Neutrophil (primary cell): ENCODE data around the gene OSBPL1A.

Experiments
- H3K27ac ChIP-seq: fragments of 200-600 bp; sonication (generic); 2 replicates; pipeline ENCODE4 v1.5.1; 2016; ENCODE audit warnings: mild to moderate bottlenecking, moderate library complexity
- H3K27me3 ChIP-seq: fragments of 200-600 bp; sonication (generic); 2 replicates; pipeline ENCODE4 v1.6.0; 2016; ENCODE audit warnings: mild to moderate bottlenecking
- H3K36me3 ChIP-seq: fragments of 200-600 bp; sonication (generic); 2 replicates; pipeline ENCODE4 v1.5.1; 2017
- H3K4me1 ChIP-seq, 2 experiments: fragments of 200-600 bp in 1 of 2; sonication (generic) in 1 of 2; 1 replicate in 1 of 2; 2 replicates in 1 of 2; pipeline versions ENCODE4 v1.5.1 to v1.6.1; 2013 to 2016; ENCODE audit warnings: low read depth in 1 of 2, low read length in 1 of 2, mild to moderate bottlenecking in 1 of 2, moderate library complexity in 1 of 2; ENCODE audit not compliant: control insufficient read depth in 1 of 2, insufficient read depth in 1 of 2
- H3K4me3 ChIP-seq, 2 experiments: fragments of 200-600 bp in 1 of 2; sonication (generic) in 1 of 2; 1 replicate in 1 of 2; 2 replicates in 1 of 2; pipeline ENCODE4 v1.5.1; 2013 to 2016; ENCODE audit warnings: low read depth in 1 of 2, low read length in 1 of 2, mild to moderate bottlenecking in 1 of 2, moderate library complexity in 1 of 2
- H3K9me3 ChIP-seq: fragments of 200-600 bp; sonication (generic); 2 replicates; pipeline ENCODE4 v1.5.1; 2016
- CTCF ChIP-seq: fragments of 200-600 bp; sonication (generic); IDR thresholded peaks from 2 replicates; pipeline ENCODE4 v1.5.1; 2016; ENCODE audit warnings: antibody characterized with exemption

Gene OSBPL1A

GRCh38 chr18:24273596-24273995 is 124.0 kb downstream of the OSBPL1A start:
- Histone ChIP-seq H3K4me1 (peaks cover 58 to 64% of the 10 kb centered on the region in 2 experiments), H3K4me3 (no peak overlapping the region), H3K36me3 (no peaks in the 10 kb centered on the region), H3K27ac (no peak overlapping the region), H3K9me3 (no peaks in the 10 kb centered on the region), H3K27me3 (no peaks in the 10 kb centered on the region)
- no peak for TF ChIP-seq CTCF

- H3K9me3 ChIP-seq = no peaks in the 10 kb centered on the region
- peaks cover 64 to 70% of the 10 kb centered on the region in 2 experiments for H3K4me1 ChIP-seq
- no peaks in the 10 kb centered on the region for H3K36me3 ChIP-seq
- no peak for TF ChIP-seq CTCF
- peak overlapping the region; percentile 62 to 73 for H3K4me3 ChIP-seq
- peak overlapping the region; percentile 87 for H3K27ac ChIP-seq
- no peaks in the 10 kb centered on the region for H3K27me3 ChIP-seq
Observed at GRCh38 chr18:24272229-24272525, 125.4 kb downstream of the OSBPL1A start.

- H3K9me3 ChIP-seq = no peaks in the 10 kb centered on the region
- TF ChIP-seq CTCF = no peak
- peaks cover 63 to 69% of the 10 kb centered on the region in 2 experiments for H3K4me1 ChIP-seq
- H3K36me3 ChIP-seq = no peaks in the 10 kb centered on the region
- H3K4me3 ChIP-seq = peak overlapping the region; percentile 62 to 73
- peak overlapping the region; percentile 87 for H3K27ac ChIP-seq
- H3K27me3 ChIP-seq = no peaks in the 10 kb centered on the region
Observed at GRCh38 chr18:24271381-24272228, 126.0 kb downstream of the OSBPL1A start.

GRCh38 chr18:24270937-24271380 is 126.7 kb downstream of the OSBPL1A start:
- TF ChIP-seq CTCF = no peak
- H3K9me3 ChIP-seq = no peaks in the 10 kb centered on the region
- H3K27ac ChIP-seq = peak overlapping the region; percentile 87

GRCh38 chr18:24270358-24270936 is 127.2 kb downstream of the OSBPL1A start:
- Histone ChIP-seq H3K4me1 (peaks cover 67 to 75% of the 10 kb centered on the region in 2 experiments), H3K27me3 (no peaks in the 10 kb centered on the region), H3K4me3 (peak overlapping the region; percentile 62 to 73), H3K9me3 (no peaks in the 10 kb centered on the region), H3K27ac (no peak overlapping the region), H3K36me3 (no peaks in the 10 kb centered on the region)
- no peak for TF ChIP-seq CTCF

More at GRCh38 chr18:24270937-24271380, 126.7 kb downstream of the OSBPL1A start:
- no peaks in the 10 kb centered on the region for H3K27me3 ChIP-seq
- H3K36me3 ChIP-seq = no peaks in the 10 kb centered on the region
- peaks cover 68 to 72% of the 10 kb centered on the region in 2 experiments for H3K4me1 ChIP-seq
- H3K4me3 ChIP-seq = peak overlapping the region; percentile 62 to 73
